Measurements from ENCODE around the gene SFN. TPM values are rescaled to one million over a fixed set of nuclear protein-coding genes. Genes with fewer than 3 reads are reported as not detected.

Gene SFN
- total and polyA plus RNA-seq, 2 of the 4 experiments (the other 2 are of a cell fraction): 0.18 to 0.34 TPM

DNA sequence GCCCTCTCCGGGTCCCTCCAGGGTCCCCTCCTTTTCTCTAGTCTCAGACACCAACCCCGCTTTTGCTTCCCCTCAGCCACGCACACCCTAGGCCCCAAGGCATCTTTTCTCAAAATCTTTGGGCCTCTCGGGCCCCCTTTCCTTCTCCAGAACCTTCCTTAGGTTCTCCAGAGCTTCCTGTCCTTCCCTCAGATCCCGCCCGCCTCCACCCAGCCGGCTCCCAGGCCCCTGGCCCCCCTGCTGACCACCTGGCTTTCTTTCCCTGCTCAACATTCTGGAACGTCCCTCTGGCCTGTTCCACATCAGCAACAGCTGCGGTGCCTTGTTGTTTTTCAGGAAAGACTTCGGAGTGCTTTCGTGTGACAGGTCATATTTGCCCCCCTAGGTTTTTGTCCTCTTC is 35.3 kb upstream of the SFN start:
- peaks cover 25% of the 10 kb centered on the region for H3K4me1 ChIP-seq (ENCODE audit: control insufficient read depth, insufficient read depth, low read length)
- no peak for DNase-seq
- H2BK120ac ChIP-seq (ENCODE audit: low read depth, low read length): no peak overlapping the region
- peak overlapping the region; percentile 77 for H2AK9ac ChIP-seq (replicated peaks; ENCODE audit: low read depth, low read length, poor library complexity)
- no peak overlapping the region for H4K91ac ChIP-seq (ENCODE audit: insufficient read depth, low read depth, low read length)
- H3K9ac ChIP-seq (ENCODE audit: low read depth, low read length): peak overlapping the region; percentile 68
- H3K36me3 ChIP-seq (ENCODE audit: control insufficient read depth, insufficient read depth, low read length): peaks cover 14% of the 10 kb centered on the region; the same call in 1 of the 2 replicates
- in situ Hi-C loops (cut with MboI; ENCODE audit: low sequenced_read_pairs): no loop called here
- no peaks in the 10 kb centered on the region for H3K27me3 ChIP-seq (ENCODE audit: control insufficient read depth, insufficient read depth, low read length)
- no peak overlapping the region for H2AFZ ChIP-seq (replicated peaks; ENCODE audit: low read length, poor library complexity)
- peak overlapping the region; percentile 50 for H3K4me3 ChIP-seq (ENCODE audit: insufficient read depth, low read depth, low read length)
- H2BK15ac ChIP-seq (ENCODE audit: low read depth, low read length): no peak overlapping the region
- peak overlapping the region; percentile 54 for H3K23ac ChIP-seq (ENCODE audit: low read depth, low read length)
- peak overlapping the region; percentile 25; the same call in 1 of the 2 replicates for H3K14ac ChIP-seq (replicated peaks; ENCODE audit: low read depth, low read length)
- POLR2A ChIA-PET (ENCODE audit: unreplicated experiment): no interaction called here
- H3K79me1 ChIP-seq (ENCODE audit: low read depth in 1 of 2, low read length in 2 of 2): peaks cover 35 to 55% of the 10 kb centered on the region in 2 experiments
- CTCF ChIA-PET: no interaction called here
- H3K18ac ChIP-seq (ENCODE audit: low read depth, low read length): no peak overlapping the region
- dilution Hi-C loops (cut with HindIII; ENCODE audit: low sequenced_read_pairs, unreplicated experiment): no loop called here
- no peak overlapping the region for H2BK5ac ChIP-seq (ENCODE audit: low read depth, low read length, poor library complexity, severe bottlenecking)
- BruUV-seq (replicated peaks): no TSS peak
- H4K5ac ChIP-seq (ENCODE audit: low read depth, low read length): no peak overlapping the region
- WGBS, 2 experiments (ENCODE audit: extremely low coverage in 2 of 2, insufficient read length in 1 of 2): 26% methylated on average over 4 of the region's 11 CpGs; no CpG with 5 or more reads in 1 of the 2 experiments
- H3K9me3 ChIP-seq (ENCODE audit: control insufficient read depth, insufficient read depth, low read length): no peaks in the 10 kb centered on the region
- intact Hi-C loops (cut with micrococcal nuclease): no loop called here
- no peak for TF ChIP-seq RAD21 (IDR thresholded peaks at IDR 0.05; ENCODE audit: low read length)
- no peak for TF ChIP-seq BHLHE40 (IDR thresholded peaks at IDR 0.05; ENCODE audit: low read depth, low read length)
- TF ChIP-seq MAFK (IDR thresholded peaks at IDR 0.05; ENCODE audit: low read depth, low read length): no peak
- TF ChIP-seq, protein P1, sequence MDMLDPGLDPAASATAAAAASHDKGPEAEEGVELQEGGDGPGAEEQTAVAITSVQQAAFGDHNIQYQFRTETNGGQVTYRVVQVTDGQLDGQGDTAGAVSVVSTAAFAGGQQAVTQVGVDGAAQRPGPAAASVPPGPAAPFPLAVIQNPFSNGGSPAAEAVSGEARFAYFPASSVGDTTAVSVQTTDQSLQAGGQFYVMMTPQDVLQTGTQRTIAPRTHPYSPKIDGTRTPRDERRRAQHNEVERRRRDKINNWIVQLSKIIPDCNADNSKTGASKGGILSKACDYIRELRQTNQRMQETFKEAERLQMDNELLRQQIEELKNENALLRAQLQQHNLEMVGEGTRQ (IDR thresholded peaks at IDR 0.05; ENCODE audit: low read depth, low read length): no peak
- TF ChIP-seq SMC3 (IDR thresholded peaks at IDR 0.05; ENCODE audit: low read depth, low read length): no peak
- TF ChIP-seq, protein P2, sequence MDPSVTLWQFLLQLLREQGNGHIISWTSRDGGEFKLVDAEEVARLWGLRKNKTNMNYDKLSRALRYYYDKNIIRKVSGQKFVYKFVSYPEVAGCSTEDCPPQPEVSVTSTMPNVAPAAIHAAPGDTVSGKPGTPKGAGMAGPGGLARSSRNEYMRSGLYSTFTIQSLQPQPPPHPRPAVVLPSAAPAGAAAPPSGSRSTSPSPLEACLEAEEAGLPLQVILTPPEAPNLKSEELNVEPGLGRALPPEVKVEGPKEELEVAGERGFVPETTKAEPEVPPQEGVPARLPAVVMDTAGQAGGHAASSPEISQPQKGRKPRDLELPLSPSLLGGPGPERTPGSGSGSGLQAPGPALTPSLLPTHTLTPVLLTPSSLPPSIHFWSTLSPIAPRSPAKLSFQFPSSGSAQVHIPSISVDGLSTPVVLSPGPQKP (IDR thresholded peaks at IDR 0.05; ENCODE audit: borderline replicate concordance, low read depth, low read length): no peak
- TF ChIP-seq CTCF (conservative IDR thresholded peaks at IDR 0.05; ENCODE audit: low read depth, low read length): no peak
- no peak for TF ChIP-seq RCOR1 (IDR thresholded peaks at IDR 0.05; ENCODE audit: insufficient replicate concordance, low read length)
- TF ChIP-seq FOS (IDR thresholded peaks at IDR 0.05; ENCODE audit: low read depth, low read length): no peak
- no peak for TF ChIP-seq POLR2A (IDR thresholded peaks at IDR 0.05; ENCODE audit: low read depth, low read length)
- TF ChIP-seq CEBPB (IDR thresholded peaks at IDR 0.05; ENCODE audit: low read depth, low read length): no peak
- TF ChIP-seq NFE2L2 (IDR thresholded peaks at IDR 0.05; ENCODE audit: low read depth, low read length): no peak
- TF ChIP-seq RFX5 (IDR thresholded peaks at IDR 0.05; ENCODE audit: low read depth, low read length): no peak
- no peak for TF ChIP-seq MAZ (IDR thresholded peaks at IDR 0.05; ENCODE audit: borderline replicate concordance, low read depth, low read length)
- TF ChIP-seq CHD1 (IDR thresholded peaks at IDR 0.05; ENCODE audit: low read depth, low read length): no peak
- no peak for TF ChIP-seq MXI1 (IDR thresholded peaks at IDR 0.05; ENCODE audit: borderline replicate concordance, low read depth, low read length)
- no peak overlapping the region; the same call in 1 of the 2 replicates for H3K27ac ChIP-seq (ENCODE audit: insufficient read depth, low read length)
- peak overlapping the region; percentile 72; the same call in 1 of the 2 replicates for H2AK5ac ChIP-seq (ENCODE audit: low read depth, low read length)
- ATAC-seq (ENCODE audit: low read depth): no peak
- peak overlapping the region in 1 of 2 experiments; percentile 53; a peak in 1 of 4 replicates for H4K8ac ChIP-seq (ENCODE audit: low read depth in 2 of 2, low read length in 2 of 2)
- H3K56ac ChIP-seq (ENCODE audit: extremely low read depth, insufficient read depth, low read length): no peak overlapping the region
- peak overlapping the region; percentile 17; the same call in 1 of the 2 replicates for H3K4ac ChIP-seq (ENCODE audit: low read depth, low read length)
- H4K20me1 ChIP-seq (ENCODE audit: insufficient read depth, low read length): peaks cover 41% of the 10 kb centered on the region
- H3K9me1 ChIP-seq (ENCODE audit: insufficient read depth, low read length): peaks cover 13% of the 10 kb centered on the region
- no peak overlapping the region for H2BK20ac ChIP-seq (ENCODE audit: low read depth, low read length)
- H3K4me2 ChIP-seq (ENCODE audit: low read depth, low read length): peak overlapping the region; percentile 99
